ENCODE measurements around the gene FHIT.

- TF ChIP-seq, protein P1, sequence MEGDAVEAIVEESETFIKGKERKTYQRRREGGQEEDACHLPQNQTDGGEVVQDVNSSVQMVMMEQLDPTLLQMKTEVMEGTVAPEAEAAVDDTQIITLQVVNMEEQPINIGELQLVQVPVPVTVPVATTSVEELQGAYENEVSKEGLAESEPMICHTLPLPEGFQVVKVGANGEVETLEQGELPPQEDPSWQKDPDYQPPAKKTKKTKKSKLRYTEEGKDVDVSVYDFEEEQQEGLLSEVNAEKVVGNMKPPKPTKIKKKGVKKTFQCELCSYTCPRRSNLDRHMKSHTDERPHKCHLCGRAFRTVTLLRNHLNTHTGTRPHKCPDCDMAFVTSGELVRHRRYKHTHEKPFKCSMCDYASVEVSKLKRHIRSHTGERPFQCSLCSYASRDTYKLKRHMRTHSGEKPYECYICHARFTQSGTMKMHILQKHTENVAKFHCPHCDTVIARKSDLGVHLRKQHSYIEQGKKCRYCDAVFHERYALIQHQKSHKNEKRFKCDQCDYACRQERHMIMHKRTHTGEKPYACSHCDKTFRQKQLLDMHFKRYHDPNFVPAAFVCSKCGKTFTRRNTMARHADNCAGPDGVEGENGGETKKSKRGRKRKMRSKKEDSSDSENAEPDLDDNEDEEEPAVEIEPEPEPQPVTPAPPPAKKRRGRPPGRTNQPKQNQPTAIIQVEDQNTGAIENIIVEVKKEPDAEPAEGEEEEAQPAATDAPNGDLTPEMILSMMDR (IDR thresholded peaks at IDR 0.05; ENCODE audit: low read depth, low read length) = no peak
- no peak for TF ChIP-seq EZH2phosphoT487 (IDR thresholded peaks at IDR 0.05; ENCODE audit: low read depth)
Observed at GRCh38 chr3:60577601-60578000, 673.7 kb downstream of the FHIT start.
